ENCODE measurements around the gene MOV10.

DNA sequence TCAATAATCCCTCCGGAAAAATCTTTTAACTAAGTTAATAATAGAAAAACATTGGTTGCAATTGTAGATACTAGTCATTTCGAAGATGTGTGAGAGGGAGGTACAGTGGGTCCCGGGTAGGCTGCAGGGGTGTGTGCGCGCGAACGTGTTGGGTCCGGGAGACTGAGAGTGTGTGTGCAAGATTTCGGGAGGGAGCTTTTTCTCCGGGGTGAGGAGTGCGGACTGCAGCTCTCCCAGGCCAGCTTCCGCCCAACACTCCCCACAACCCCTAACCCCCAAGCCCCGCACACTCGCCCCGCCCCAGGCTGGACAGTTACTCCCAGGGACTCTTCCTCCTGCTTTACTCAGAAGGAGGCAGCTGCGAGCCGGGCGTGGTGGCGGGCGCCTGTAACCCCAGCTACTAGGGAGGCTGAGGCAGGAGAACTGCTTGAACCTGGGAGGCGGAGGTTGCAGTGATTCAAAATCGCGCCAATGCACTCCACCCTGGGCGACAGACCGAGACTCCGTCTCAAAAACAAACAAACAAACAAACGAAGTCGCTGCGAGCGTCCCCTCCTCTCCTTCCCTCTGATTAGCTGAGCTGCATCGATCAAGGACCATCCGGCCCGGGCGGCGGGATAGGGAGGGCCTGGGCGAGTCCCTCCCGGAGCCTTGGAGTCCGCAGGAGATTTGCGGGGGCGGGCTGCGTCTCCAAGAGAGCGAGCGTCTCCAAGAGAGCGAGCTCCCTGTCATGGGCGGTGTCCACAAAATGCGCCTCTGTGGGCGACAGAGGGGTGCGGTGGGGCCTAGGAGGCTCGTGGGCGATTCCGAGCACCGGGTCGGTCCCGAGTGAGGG, 68.9 kb downstream of the MOV10 start:
- TF ChIP-seq, protein P1, sequence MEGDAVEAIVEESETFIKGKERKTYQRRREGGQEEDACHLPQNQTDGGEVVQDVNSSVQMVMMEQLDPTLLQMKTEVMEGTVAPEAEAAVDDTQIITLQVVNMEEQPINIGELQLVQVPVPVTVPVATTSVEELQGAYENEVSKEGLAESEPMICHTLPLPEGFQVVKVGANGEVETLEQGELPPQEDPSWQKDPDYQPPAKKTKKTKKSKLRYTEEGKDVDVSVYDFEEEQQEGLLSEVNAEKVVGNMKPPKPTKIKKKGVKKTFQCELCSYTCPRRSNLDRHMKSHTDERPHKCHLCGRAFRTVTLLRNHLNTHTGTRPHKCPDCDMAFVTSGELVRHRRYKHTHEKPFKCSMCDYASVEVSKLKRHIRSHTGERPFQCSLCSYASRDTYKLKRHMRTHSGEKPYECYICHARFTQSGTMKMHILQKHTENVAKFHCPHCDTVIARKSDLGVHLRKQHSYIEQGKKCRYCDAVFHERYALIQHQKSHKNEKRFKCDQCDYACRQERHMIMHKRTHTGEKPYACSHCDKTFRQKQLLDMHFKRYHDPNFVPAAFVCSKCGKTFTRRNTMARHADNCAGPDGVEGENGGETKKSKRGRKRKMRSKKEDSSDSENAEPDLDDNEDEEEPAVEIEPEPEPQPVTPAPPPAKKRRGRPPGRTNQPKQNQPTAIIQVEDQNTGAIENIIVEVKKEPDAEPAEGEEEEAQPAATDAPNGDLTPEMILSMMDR (IDR thresholded peaks at IDR 0.05) = no peak
- TF ChIP-seq POLR2AphosphoS5 (IDR thresholded peaks at IDR 0.05; ENCODE audit: low read depth, low read length) = no peak
- TF ChIP-seq YY1 (IDR thresholded peaks at IDR 0.05; ENCODE audit: low read depth) = no peak
- no peak for TF ChIP-seq TAF1 (IDR thresholded peaks at IDR 0.05; ENCODE audit: borderline replicate concordance, low read depth, low read length)
- TF ChIP-seq, protein P2, sequence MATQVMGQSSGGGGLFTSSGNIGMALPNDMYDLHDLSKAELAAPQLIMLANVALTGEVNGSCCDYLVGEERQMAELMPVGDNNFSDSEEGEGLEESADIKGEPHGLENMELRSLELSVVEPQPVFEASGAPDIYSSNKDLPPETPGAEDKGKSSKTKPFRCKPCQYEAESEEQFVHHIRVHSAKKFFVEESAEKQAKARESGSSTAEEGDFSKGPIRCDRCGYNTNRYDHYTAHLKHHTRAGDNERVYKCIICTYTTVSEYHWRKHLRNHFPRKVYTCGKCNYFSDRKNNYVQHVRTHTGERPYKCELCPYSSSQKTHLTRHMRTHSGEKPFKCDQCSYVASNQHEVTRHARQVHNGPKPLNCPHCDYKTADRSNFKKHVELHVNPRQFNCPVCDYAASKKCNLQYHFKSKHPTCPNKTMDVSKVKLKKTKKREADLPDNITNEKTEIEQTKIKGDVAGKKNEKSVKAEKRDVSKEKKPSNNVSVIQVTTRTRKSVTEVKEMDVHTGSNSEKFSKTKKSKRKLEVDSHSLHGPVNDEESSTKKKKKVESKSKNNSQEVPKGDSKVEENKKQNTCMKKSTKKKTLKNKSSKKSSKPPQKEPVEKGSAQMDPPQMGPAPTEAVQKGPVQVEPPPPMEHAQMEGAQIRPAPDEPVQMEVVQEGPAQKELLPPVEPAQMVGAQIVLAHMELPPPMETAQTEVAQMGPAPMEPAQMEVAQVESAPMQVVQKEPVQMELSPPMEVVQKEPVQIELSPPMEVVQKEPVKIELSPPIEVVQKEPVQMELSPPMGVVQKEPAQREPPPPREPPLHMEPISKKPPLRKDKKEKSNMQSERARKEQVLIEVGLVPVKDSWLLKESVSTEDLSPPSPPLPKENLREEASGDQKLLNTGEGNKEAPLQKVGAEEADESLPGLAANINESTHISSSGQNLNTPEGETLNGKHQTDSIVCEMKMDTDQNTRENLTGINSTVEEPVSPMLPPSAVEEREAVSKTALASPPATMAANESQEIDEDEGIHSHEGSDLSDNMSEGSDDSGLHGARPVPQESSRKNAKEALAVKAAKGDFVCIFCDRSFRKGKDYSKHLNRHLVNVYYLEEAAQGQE (IDR thresholded peaks at IDR 0.05; ENCODE audit: low read depth, low read length) = no peak
- no peak for TF ChIP-seq CHD2 (IDR thresholded peaks at IDR 0.05; ENCODE audit: low read length, partially characterized antibody)
- TF ChIP-seq EP300 (IDR thresholded peaks at IDR 0.05; ENCODE audit: borderline replicate concordance in 1 of 2, low read depth in 1 of 2, low read length in 1 of 2) = no peak
- TF ChIP-seq SIN3A (IDR thresholded peaks at IDR 0.05; ENCODE audit: borderline replicate concordance, low read depth, low read length) = no peak
- no peak for TF ChIP-seq RCOR1 (IDR thresholded peaks at IDR 0.05; ENCODE audit: low read length)
- TF ChIP-seq TEAD4 (IDR thresholded peaks at IDR 0.05; ENCODE audit: borderline replicate concordance, insufficient read depth) = no peak
- TF ChIP-seq FOXM1 (IDR thresholded peaks at IDR 0.05; ENCODE audit: low read depth) = no peak
- TF ChIP-seq, protein P3, sequence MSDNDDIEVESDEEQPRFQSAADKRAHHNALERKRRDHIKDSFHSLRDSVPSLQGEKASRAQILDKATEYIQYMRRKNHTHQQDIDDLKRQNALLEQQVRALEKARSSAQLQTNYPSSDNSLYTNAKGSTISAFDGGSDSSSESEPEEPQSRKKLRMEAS (IDR thresholded peaks at IDR 0.05; ENCODE audit: low read depth) = no peak
- TF ChIP-seq RXRA (IDR thresholded peaks at IDR 0.05; ENCODE audit: borderline replicate concordance, low read depth) = no peak
